GM23338 (cell line): ENCODE results near the gene WDR13. TPM values are rescaled to one million over a fixed set of nuclear protein-coding genes. Genes with fewer than 3 reads are reported as not detected.

Experiments used
- ATAC-seq: fragments of 200-7000 bp; cut with Tn5 transposase; 3 replicates; pipeline ENCODE4 v1.9.1; 2020
- DNase-seq: peaks from one replicate; pipeline ENCODE4 v3.0.0-alpha.2; 2015; ENCODE audit warnings: low spot score
- H2AFZ ChIP-seq: fragments of 200-600 bp; sonication (generic); 2 replicates; pipeline ENCODE4 v1.8.0; 2016; ENCODE audit warnings: antibody characterized with exemption, mild to moderate bottlenecking, moderate library complexity
- H3F3A ChIP-seq: fragments of 200-600 bp; sonication (generic); replicated peaks from 2 replicates; pipeline ENCODE4 v1.8.0; 2017; ENCODE audit warnings: antibody characterized with exemption, mixed run types, low read depth
- H3K27ac ChIP-seq: fragments of 200-600 bp; sonication (generic); 2 replicates; pipeline ENCODE4 v1.6.1; 2016; ENCODE audit warnings: low read depth
- H3K27me3 ChIP-seq: fragments of 200-600 bp; sonication (generic); 2 replicates; pipeline ENCODE4 v1.8.0; 2016; ENCODE audit warnings: mild to moderate bottlenecking, mixed run types, moderate library complexity; ENCODE audit not compliant: insufficient read depth
- H3K36me3 ChIP-seq: fragments of 200-600 bp; sonication (generic); 2 replicates; pipeline ENCODE4 v1.8.0; 2016; ENCODE audit warnings: mild to moderate bottlenecking; ENCODE audit not compliant: insufficient read depth
- H3K4me1 ChIP-seq: fragments of 200-600 bp; sonication (generic); 2 replicates; pipeline ENCODE4 v1.8.0; 2016; ENCODE audit warnings: mild to moderate bottlenecking, moderate library complexity; ENCODE audit not compliant: insufficient read depth
- H3K4me2 ChIP-seq: fragments of 200-600 bp; sonication (generic); 2 replicates; pipeline ENCODE4 v1.7.1; 2017; ENCODE audit warnings: mixed run types
- H3K4me3 ChIP-seq: fragments of 200-600 bp; sonication (generic); 2 replicates; pipeline ENCODE4 v1.6.1; 2016; ENCODE audit warnings: mixed run types
- H3K79me2 ChIP-seq: fragments of 200-600 bp; sonication (generic); replicated peaks from 2 replicates; pipeline ENCODE4 v1.8.0; 2017; ENCODE audit warnings: mild to moderate bottlenecking; ENCODE audit not compliant: insufficient read depth
- H3K9me2 ChIP-seq: fragments of 200-600 bp; sonication (generic); 2 replicates; pipeline ENCODE4 v1.8.0; 2017; ENCODE audit not compliant: insufficient read depth
- H4K20me1 ChIP-seq: fragments of 200-600 bp; sonication (generic); replicated peaks from 2 replicates; pipeline ENCODE4 v1.8.0; 2017; ENCODE audit warnings: mild to moderate bottlenecking; ENCODE audit not compliant: insufficient read depth
- H3K27ac Mint-ChIP-seq: 2 replicates; pipeline ENCODE4 v1.8.0; 2020; ENCODE audit warnings: inconsistent platforms, mild to moderate bottlenecking, moderate library complexity, mixed read lengths
- H3K27me3 Mint-ChIP-seq: 3 replicates; pipeline ENCODE4 v1.8.0; 2022; ENCODE audit warnings: low read depth, mild to moderate bottlenecking, moderate library complexity, mixed read lengths, inconsistent platforms; ENCODE audit not compliant: insufficient read depth, poor library complexity
- H3K36me3 Mint-ChIP-seq: 3 replicates; pipeline ENCODE4 v1.8.0; 2021; ENCODE audit warnings: low read depth, mild to moderate bottlenecking, inconsistent platforms, moderate library complexity, mixed read lengths
- H3K4me1 Mint-ChIP-seq: 3 replicates; pipeline ENCODE4 v1.8.0; 2020; ENCODE audit warnings: mild to moderate bottlenecking, inconsistent platforms, mixed read lengths
- H3K4me3 Mint-ChIP-seq: 3 replicates; pipeline ENCODE4 v1.8.0; 2021; ENCODE audit warnings: moderate library complexity, mild to moderate bottlenecking, inconsistent platforms, mixed read lengths
- H3K9me3 Mint-ChIP-seq: 3 replicates; pipeline ENCODE4 v1.8.0; 2020; ENCODE audit warnings: moderate library complexity, mild to moderate bottlenecking, inconsistent platforms, mixed read lengths
- CREB1 ChIP-seq: fragments of 250-450 bp; sonication (Bioruptor Pico); IDR thresholded peaks from 2 replicates; pipeline ENCODE4 v1.5.0; 2020; ENCODE audit warnings: low read depth, mild to moderate bottlenecking, moderate library complexity
- EZH2 ChIP-seq: fragments of 200-600 bp; sonication (generic); IDR thresholded peaks from one replicate; pipeline ENCODE4 v1.8.0; 2017; ENCODE audit warnings: antibody characterized with exemption, mild to moderate bottlenecking, low read depth; ENCODE audit not compliant: unreplicated experiment
- EZH2phosphoT487 ChIP-seq: fragments of 200-600 bp; sonication (generic); IDR thresholded peaks from one replicate; pipeline ENCODE4 v1.8.1; 2018; ENCODE audit warnings: antibody characterized with exemption; ENCODE audit not compliant: unreplicated experiment
- JUNB ChIP-seq: IDR thresholded peaks from one replicate; pipeline ENCODE4 v1.6.1; 2016; ENCODE audit warnings: antibody characterized with exemption; ENCODE audit not compliant: unreplicated experiment
- NANOG ChIP-seq: IDR thresholded peaks from 2 replicates; pipeline ENCODE4 v1.6.1; 2016; ENCODE audit warnings: antibody characterized with exemption, borderline replicate concordance
- POLR2AphosphoS5 ChIP-seq: IDR thresholded peaks from 2 replicates; pipeline ENCODE4 v1.6.1; 2016; ENCODE audit warnings: antibody characterized with exemption, low read depth
- STAT1 ChIP-seq: IDR thresholded peaks from one replicate; pipeline ENCODE4 v1.6.1; 2016; ENCODE audit warnings: antibody characterized with exemption; ENCODE audit not compliant: unreplicated experiment
- ZNF114 ChIP-seq: fragments of 250-450 bp; sonication (Bioruptor Pico); IDR thresholded peaks from 2 replicates; pipeline ENCODE4 v1.5.0; 2020; ENCODE audit warnings: mild to moderate bottlenecking, moderate library complexity
- polyA plus RNA-seq: library from polyadenylated mRNA; unstranded; fragments of >200 nt; fragmentation: Nextera tagmentation; extraction: Ambion mirVana; gene quantifications from 2 replicates; pipeline ENCODE4 v1.2.1, GENCODE V29; 2016
- total RNA-seq: library from RNA; depleted of rRNA; stranded (reverse); fragments of >200 nt; shearing (Covaris generic); gene quantifications from 2 replicates; pipeline ENCODE4 v1.2.3, GENCODE V29; 2014
- TF ChIP-seq, protein P1 (sequence below): IDR thresholded peaks from one replicate; pipeline ENCODE4 v1.6.1; 2018; ENCODE audit warnings: antibody characterized with exemption; ENCODE audit not compliant: unreplicated experiment
- TF ChIP-seq, protein P2 (sequence below): IDR thresholded peaks from 2 replicates; pipeline ENCODE4 v1.6.1; 2016; ENCODE audit warnings: antibody characterized with exemption
- TF ChIP-seq, protein P3 (sequence below), 2 experiments: fragments of 200-600 bp in 1 of 2; sonication (generic) in 1 of 2; conservative IDR thresholded peaks; 2 replicates each; pipeline versions ENCODE4 v1.5.1 to v1.6.1; 2016 to 2017; ENCODE audit warnings: antibody characterized with exemption in 2 of 2, low read depth in 2 of 2, mild to moderate bottlenecking in 2 of 2, moderate library complexity in 1 of 2

WDR13 gene
- total and polyA plus RNA-seq, 2 experiments from 2014 or later = 24.2 to 24.9 TPM

DNA sequence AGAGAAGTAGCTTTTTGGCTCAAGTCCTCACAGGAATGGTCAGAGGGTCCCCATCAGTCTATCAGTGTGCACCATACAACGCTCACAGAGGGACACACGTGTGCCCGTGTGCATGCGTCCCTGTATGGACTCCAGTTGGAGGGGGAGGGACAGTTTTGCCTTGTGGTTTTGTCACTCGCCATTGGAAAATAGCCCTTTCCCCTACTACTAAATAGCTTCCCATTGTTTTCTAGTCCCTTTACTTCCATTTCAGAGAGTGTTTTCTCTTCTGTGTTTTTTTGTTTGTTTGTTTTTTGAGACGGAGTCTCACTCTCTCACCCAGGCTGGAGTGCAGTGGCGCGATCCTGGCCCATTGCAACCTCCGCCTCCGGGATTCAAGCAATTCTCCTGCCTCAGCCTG is 34.9 kb downstream of the WDR13 start (continued):
- TF ChIP-seq, protein P1, sequence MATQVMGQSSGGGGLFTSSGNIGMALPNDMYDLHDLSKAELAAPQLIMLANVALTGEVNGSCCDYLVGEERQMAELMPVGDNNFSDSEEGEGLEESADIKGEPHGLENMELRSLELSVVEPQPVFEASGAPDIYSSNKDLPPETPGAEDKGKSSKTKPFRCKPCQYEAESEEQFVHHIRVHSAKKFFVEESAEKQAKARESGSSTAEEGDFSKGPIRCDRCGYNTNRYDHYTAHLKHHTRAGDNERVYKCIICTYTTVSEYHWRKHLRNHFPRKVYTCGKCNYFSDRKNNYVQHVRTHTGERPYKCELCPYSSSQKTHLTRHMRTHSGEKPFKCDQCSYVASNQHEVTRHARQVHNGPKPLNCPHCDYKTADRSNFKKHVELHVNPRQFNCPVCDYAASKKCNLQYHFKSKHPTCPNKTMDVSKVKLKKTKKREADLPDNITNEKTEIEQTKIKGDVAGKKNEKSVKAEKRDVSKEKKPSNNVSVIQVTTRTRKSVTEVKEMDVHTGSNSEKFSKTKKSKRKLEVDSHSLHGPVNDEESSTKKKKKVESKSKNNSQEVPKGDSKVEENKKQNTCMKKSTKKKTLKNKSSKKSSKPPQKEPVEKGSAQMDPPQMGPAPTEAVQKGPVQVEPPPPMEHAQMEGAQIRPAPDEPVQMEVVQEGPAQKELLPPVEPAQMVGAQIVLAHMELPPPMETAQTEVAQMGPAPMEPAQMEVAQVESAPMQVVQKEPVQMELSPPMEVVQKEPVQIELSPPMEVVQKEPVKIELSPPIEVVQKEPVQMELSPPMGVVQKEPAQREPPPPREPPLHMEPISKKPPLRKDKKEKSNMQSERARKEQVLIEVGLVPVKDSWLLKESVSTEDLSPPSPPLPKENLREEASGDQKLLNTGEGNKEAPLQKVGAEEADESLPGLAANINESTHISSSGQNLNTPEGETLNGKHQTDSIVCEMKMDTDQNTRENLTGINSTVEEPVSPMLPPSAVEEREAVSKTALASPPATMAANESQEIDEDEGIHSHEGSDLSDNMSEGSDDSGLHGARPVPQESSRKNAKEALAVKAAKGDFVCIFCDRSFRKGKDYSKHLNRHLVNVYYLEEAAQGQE = no peak
- TF ChIP-seq JUNB (no peak), EZH2phosphoT487 (no peak), POLR2AphosphoS5 (no peak), NANOG (no peak), ZNF114 (CRISPR knock-in tag) (no peak), CREB1 (no peak), EZH2 (no peak)
- TF ChIP-seq, protein P2, sequence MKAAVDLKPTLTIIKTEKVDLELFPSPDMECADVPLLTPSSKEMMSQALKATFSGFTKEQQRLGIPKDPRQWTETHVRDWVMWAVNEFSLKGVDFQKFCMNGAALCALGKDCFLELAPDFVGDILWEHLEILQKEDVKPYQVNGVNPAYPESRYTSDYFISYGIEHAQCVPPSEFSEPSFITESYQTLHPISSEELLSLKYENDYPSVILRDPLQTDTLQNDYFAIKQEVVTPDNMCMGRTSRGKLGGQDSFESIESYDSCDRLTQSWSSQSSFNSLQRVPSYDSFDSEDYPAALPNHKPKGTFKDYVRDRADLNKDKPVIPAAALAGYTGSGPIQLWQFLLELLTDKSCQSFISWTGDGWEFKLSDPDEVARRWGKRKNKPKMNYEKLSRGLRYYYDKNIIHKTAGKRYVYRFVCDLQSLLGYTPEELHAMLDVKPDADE = no peak
- TF ChIP-seq, protein P3, sequence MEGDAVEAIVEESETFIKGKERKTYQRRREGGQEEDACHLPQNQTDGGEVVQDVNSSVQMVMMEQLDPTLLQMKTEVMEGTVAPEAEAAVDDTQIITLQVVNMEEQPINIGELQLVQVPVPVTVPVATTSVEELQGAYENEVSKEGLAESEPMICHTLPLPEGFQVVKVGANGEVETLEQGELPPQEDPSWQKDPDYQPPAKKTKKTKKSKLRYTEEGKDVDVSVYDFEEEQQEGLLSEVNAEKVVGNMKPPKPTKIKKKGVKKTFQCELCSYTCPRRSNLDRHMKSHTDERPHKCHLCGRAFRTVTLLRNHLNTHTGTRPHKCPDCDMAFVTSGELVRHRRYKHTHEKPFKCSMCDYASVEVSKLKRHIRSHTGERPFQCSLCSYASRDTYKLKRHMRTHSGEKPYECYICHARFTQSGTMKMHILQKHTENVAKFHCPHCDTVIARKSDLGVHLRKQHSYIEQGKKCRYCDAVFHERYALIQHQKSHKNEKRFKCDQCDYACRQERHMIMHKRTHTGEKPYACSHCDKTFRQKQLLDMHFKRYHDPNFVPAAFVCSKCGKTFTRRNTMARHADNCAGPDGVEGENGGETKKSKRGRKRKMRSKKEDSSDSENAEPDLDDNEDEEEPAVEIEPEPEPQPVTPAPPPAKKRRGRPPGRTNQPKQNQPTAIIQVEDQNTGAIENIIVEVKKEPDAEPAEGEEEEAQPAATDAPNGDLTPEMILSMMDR (conservative IDR thresholded peaks at IDR 0.05; ENCODE audit: low read depth in 2 of 2) = no peak

DNA sequence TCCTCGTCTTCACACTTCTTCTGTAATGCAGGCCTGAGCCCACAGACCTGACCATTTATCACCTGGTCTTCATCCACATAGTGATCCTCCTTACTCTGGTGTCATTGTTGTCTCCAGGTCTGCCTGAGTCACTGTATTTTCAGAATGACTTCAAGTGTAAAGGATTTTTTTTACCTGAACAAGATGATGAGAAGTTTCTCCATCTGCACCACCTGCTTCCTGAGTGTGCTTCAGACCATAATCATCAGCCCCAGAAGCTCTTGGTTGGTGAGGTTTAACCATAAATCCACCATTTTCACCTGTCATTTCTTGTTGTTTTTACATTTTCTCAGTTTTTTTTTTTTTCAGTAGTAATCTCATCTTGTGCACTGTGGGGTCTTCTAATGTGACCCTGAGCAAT is 39.0 kb downstream of the WDR13 start:
- no peak overlapping the region for H3K4me3 Mint-ChIP-seq
- ATAC-seq = no peak
- no peaks in the 10 kb centered on the region for H3K4me1 Mint-ChIP-seq
- H3K36me3 Mint-ChIP-seq = no peaks in the 10 kb centered on the region
- Histone ChIP-seq H2AFZ (no peak overlapping the region), H3K4me1 (no peaks in the 10 kb centered on the region), H4K20me1 (no peaks in the 10 kb centered on the region), H3K27ac (no peak overlapping the region), H3K79me2 (no peaks in the 10 kb centered on the region), H3K4me3 (no peak overlapping the region), H3K36me3 (no peaks in the 10 kb centered on the region), H3K27me3 (no peaks in the 10 kb centered on the region), H3K4me2 (no peak overlapping the region), H3F3A (no peaks in the 10 kb centered on the region), H3K9me2 (no peaks in the 10 kb centered on the region)
- H3K27ac Mint-ChIP-seq = no peak overlapping the region
- DNase-seq = no peak
- H3K27me3 Mint-ChIP-seq = peaks cover 1% of the 10 kb centered on the region
- H3K9me3 Mint-ChIP-seq = no peaks in the 10 kb centered on the region
- no peak for TF ChIP-seq EZH2phosphoT487
- TF ChIP-seq STAT1 = no peak
- TF ChIP-seq, protein P3 (conservative IDR thresholded peaks at IDR 0.05; ENCODE audit: low read depth in 2 of 2) = no peak
- TF ChIP-seq POLR2AphosphoS5 = no peak
- TF ChIP-seq, protein P1 = no peak
- TF ChIP-seq ZNF114 (CRISPR knock-in tag) = no peak
- no peak for TF ChIP-seq NANOG
